GM18861 (cell line): ENCODE measurements around the gene EPHB6.

Experiments
- ATAC-seq: cut with Tn5 transposase; IDR thresholded peaks from one replicate; pipeline ENCODE4 v1.9.1; 2021; ENCODE audit not compliant: unreplicated experiment

EPHB6 gene

DNA sequence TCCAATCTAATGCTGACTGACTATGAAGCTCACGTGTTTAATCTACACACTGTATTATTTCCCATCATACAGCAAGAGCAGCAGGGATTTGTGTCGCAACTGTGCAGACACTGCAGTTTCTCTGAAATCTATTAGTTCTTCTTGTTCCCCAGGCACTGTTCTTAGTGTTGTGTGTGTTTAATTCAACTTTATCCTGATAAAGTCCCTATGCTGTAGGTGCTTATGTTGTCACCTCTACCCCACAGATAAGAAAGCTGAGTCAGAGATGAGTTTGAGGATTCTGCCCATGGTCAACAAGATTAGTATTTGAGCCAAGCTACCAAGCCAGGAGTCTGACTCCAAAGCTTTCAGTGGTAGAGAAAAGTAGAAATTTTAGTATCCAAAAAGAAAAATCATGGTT, 22.5 kb upstream of the EPHB6 start:
- no peak for ATAC-seq

DNA sequence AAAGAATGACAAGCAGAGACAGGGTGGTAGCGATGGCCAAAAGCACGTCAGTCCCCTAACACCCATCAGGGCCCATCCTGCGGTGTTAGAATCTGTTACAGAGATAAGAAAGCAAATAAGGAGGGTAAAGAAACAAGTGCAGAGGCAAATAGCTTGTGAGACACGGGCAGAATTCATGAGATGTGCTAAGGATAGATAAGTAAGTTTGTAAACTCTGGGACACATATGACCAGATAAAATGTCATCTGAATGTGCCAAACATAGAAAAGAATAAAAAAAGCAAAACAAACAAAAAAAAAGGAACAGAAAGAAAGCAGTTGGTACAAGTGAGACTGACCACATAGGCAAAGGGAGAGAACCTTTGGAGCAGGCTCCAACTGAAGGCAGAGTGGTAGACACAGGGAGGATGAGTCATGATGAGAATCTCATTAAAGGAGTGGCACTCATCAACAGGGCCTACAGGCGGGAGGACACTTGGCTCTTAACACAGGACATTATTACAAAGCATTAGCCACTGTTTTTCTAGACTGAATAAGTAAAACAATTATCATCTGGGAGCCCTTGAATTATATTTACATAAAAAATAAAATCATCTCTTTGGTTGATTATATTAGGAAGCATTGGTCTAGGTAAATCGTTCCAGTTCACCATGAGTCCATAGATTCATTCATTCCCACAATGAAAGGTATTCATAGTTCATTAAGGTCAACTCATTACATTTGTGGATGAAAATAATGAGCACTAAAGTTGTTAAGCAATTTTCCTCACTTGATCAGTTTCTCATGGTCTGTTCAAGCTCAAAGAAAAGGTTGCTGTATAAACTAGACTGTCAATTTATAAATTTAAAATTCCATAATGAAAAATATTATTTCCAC, 21.5 kb upstream of the EPHB6 start:
- ATAC-seq = peak; percentile 84

DNA sequence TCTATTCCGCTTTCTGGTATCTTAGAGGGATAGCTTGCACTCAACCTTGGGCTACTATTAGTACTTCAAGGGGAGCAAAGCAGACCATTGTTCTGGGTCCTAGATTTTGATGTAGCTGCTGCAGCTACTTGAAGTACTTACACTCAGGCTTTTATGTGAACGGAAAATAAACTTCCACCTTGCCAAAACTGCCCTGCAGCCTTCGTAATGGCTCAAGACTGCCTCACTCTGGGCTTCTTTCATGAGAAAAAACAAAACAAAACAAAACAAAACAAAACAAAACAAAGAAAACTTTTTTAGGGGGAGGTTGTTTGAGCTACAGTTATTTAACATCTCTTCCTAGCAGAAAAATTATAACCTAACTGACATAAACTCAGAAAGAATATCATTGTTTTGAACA, 19.4 kb upstream of the EPHB6 start:
- no peak for ATAC-seq

DNA sequence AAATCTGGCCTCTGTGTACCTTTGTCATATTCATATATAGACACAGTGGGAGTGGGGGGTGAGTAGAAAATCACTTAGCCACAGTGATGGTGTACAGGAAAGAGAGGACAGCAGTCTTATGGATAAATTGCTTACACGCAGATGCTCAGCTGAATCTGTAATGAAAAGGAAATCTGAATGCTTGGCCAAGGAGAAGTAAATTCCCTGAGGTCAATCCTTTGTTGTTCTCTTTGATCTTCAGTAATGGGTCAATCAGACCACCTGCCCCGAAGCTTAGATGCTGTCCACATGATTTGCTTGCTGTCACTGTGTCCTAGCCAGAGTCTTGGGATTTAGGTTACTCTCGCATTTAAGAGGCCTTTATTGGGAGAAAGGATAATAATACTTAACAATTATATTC, 18.4 kb upstream of the EPHB6 start:
- no peak for ATAC-seq

DNA sequence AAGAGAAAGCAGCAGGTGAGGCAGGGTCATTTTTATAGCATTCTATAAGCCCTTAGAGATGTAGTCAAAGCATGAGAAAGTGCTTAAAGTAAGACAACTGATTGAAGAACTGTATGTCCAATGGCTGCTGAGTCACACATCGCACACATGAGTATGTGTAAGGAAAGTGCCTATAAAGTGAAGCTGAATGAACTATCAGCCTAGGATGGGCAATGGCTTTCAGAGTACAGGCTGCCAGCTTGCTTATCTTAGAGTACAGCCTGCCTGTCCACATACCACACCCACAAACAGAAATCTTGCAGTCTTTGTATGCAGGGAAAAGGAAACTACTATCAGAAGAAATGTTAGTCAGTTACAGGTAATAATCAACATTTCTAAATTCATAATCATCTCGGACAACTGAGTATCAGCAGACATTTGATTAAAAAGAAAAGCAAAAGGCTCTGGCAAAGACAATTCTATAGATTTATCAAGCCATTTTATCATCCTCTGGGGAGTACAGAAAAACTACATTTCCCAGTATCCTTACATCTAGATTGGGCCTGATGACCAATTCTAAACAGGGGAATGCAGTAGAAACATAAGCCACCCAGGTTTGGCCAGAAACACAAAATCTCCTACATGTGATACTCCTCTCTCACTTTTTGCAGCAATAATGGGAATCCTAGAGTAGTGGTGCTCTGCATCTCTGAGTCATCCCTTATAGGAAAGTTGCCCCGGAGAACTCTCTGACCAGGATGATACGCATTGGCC, 16.2 kb upstream of the EPHB6 start:
- ATAC-seq = no peak

DNA sequence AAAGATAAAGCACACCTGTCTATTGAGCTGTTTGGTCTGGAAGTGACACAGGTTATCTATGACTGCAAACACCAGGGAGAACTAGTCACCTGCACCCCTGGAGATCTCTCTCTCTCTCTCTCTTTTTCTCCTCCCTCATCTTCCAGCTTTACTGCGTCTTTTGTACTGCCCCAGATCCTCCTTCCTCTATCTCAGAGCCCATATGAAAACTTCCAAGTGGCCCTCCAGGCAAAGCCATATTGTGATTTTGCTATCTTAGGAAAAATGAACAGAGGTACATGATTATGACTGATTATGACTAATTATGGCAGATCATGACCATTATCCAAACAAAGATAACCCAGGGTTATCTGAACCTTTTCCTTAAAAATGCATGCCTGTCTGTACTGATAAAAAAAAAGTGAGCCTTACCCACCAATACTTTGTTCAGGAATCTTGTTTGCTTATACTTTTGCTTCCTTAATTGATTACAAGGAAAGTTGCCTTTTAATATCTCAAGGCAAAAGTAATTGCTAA, 12.6 kb upstream of the EPHB6 start:
- no peak for ATAC-seq

DNA sequence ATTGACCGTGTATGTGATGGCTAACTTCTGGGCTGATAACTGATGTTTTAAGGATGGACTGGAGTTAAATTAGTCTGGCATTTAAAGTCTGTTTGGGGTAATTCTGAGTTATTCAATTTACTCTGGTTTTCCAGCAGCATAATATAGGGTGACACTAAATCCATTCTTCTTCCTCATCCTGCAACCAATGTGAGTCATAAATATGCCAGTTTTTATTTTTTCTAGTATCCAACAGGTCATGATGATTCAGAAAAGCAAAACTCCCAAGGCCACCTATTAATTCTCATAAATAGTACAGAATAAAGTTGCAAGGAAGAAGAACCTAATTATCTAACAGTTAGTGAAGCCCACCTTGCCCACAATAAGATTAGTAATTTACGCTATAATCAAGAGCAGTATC, 7.5 kb upstream of the EPHB6 start:
- no peak for ATAC-seq

DNA sequence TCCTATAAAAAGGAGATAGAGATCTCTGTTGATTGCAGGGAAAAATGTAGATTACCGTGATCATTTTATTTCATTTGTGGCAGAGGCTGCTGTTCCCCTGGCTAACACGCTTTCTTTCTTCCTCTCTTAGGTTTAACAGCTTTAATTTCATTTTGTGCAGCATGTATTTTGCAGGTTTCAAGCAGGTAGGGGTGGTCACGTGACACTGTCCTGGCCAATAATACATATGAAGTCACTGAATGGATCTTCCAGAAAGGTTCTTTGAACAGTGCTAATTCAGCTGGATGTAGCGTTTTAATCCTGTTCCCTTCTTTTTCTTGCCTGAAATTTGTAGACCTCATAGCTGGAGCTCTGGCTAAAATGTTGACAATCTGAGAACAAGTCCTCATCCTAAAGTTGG, 3.6 kb upstream of the EPHB6 start:
- no peak for ATAC-seq

DNA sequence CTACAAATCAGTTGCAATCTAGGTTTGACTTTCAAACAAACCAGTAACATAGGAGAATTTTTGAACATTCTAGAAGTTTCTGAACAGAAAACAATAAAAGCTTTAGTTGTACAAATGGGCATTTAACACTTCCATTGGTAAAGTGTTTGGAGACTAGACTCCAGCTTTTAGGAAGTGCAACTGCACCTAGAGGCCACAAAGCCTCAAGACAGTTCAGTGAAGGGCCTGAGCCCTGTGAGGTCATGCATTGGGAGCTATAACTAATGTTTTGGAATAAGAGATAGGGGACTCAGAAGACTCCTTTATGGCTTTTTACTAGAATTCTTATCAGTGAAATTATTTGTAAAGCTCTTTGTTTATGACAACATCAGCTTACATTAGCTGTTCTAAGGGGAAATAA, 3.0 kb upstream of the EPHB6 start:
- ATAC-seq = no peak

DNA sequence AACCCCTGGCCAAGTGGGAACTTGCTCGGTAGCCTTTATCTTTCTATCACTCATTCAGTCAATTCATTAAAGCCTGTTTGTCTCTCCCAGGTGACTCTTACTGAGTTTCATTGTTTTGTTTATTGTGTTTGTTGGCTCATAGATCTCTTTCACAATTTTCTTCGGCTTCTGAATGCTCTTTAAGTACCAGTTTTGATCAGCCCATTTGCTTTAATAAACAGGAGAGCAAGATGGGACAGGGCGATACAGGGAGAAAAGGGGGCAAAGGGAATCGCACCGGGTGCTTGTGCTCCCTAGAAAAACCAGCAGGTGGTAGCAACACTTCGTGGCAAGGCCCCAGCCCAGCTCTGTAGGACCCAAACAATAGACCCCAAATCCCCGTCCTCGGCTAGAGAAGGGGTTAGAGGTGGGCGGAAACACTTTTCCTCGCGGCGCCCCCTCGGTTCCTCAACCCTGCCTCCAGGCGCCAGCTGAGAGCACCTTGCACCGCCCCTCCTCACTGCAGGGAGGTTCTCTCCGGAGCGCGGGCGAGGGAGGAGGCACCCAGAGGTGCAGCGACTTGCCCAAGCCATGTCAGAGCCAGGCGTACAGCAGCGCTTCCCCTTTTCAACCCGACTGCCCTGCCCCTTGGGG, 1.0 kb upstream of the EPHB6 start:
- peak; percentile 83 for ATAC-seq

DNA sequence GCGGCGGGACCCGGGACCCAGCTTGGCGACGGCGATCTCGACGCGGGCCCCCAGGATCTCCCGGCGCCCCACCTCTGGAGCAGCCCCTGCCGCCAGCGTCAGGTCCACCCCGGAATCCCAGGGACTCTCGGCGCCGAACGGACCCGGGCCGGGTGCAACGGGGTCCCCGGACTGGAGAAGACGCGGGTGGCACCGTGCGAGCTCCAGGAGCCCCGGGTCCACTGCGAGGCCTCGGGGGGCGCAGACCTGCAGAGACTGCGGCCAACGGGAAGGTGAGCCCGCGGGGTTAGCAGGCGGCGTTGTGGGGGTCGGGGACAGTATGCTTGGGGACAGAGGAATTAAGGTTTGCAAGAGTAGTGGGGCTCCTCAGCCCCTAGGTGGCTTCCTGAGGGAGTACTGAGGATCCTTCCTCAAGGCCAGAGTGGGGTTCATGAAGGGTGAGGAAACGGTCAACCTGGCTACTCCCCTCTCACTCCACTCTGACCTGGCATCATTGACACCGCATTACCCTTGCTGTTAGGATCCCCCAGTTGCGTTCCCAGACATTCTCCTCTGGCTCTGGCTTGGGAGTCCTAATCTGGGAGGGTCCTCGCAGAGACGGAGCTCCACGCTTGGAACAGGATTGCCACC, 353 bp downstream of the EPHB6 start:
- ATAC-seq = no peak

DNA sequence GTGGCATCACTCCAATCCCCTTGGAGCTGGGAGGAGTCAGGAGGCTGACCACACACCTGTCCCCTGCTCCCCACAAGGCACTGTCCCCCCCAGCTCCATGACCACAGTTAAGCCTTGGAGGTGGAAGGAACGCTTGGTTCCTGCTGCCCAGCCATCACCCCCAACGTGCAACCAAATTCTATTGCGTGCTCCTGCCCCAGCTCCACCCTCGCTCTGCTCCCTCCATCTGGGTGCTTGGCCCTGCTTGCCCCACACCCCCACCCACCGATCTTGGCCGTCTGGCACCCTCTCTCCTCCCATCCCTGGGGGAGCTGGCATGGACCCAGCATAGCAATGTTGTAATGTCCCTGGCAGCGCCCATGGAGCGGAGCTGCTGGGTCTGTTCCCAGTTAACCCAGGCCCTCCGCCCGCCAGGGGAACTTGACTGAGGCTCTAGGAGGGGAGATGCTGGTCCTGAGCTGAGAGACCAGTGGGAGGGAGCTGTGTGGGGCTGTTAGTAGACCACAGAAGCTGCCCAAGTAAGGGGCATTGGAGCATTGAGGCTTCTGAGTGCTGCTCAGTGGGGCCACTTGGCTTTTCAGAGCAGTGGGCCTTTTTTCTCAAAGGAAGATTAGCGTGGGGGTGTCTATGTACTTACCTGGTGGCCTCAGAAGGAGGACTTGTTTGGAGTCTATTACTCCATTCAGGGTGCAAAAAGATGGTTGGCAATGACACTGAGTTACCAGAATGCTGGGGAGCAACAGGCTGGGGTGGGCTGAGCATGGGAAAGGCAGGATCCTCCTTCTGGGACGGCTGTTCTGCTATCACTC, 1.1 kb downstream of the EPHB6 start:
- no peak for ATAC-seq

DNA sequence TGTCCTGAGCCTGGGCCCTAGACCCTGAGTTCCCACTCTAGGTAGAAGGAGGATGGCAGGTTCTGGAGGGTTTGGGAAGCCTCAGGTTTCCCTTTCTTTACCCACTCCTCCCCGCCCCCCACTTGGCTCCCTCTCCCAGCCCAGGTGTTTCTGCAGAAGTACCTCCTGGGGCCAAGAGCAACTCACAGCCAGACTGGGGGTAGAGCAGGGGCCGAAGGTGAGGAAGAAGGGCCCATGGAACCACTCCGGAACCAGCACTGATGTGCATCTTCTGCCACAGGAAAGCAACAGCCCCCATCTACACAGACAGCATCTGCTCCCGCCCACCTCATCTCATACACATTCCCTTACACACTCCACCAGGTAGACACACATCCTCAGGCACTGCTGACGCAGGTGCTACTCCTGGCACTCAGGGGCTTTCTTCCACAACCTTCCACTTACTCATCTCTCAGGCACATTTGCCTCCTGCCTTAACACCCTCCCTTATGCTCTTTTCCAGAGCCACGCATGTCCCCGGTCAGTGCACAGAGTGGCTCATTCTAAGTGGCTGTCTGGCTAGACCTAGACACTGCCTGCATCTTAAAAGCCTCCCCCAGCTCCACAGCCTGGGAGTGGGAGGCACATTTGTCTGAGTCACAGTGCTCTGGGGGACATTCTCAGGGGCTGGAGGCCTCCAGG, 1.8 kb downstream of the EPHB6 start:
- ATAC-seq = no peak

DNA sequence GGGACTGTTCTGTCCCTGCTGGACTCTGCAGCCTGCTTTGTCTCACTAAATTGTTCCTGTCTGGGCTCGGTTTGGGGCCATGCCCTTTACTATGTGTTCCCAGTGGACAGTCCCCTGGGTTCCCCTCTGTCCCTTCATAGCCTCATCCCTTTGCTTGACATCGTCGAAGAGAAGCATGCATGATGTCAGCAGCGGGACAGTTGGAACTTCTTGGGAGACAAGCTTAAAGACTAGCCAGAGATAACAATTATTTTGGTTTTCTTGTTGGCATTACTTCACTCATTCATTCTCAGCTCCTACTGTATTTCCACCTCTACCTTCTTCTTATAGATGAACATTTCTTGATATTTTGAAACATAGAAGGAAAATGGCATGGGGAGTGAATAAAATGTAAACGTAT, 2.7 kb downstream of the EPHB6 start:
- no peak for ATAC-seq

DNA sequence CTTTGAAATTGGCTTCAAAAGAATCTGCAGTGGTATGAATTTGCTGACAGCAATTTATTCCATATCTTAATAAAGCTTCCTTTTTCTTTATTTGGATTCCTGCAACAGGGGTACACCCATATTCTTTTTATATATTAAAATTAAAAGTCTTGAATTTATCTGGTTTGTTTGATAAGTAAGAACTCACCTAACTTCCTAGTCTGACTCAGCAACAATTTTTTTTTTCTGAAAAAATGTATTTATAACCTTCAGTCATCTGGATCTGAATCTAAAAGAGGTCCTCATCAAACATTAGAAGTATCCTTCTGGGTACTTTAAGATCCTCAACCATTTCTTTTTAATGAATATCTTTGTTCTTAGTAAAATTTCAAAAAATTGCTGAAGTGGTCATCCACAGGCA, 4.5 kb downstream of the EPHB6 start:
- ATAC-seq = no peak

DNA sequence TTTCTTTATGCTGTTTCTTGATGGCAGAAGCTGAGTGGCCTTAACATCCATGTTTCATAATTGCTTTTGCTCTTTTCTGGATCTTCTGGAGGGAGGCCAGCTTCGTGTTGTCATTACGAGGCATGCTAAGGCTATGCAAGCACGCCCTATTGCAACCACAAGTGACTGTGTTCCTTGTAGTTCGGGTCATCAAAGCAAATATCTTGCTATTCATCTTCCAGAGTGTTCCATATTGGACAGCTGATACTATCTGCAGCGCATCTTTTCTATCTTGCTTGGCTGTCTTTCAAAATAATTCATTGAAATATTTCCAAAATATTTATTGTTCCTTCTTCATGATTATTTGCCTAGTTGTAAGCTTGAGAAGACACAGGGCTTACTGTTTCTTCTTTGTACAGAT, 5.0 kb downstream of the EPHB6 start:
- ATAC-seq = no peak

DNA sequence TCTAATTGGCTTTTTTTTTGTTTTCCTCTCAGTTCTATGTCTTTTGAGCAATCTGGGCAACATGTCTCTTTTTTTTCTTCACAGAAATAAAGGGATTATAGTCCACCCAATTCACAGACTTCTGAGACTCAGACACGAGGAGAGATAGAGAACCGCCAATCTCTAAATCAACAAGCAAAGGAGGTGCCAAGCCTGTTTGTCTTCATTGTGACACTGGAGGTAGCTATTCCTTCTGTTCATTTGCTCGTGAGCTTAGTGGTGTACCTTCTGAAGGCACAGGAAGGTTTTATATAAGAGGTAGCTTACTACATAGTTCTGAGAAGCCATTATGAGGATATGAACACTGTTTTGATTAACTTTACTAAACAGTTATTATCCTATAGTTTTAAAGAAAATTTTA, 6.1 kb downstream of the EPHB6 start:
- no peak for ATAC-seq

DNA sequence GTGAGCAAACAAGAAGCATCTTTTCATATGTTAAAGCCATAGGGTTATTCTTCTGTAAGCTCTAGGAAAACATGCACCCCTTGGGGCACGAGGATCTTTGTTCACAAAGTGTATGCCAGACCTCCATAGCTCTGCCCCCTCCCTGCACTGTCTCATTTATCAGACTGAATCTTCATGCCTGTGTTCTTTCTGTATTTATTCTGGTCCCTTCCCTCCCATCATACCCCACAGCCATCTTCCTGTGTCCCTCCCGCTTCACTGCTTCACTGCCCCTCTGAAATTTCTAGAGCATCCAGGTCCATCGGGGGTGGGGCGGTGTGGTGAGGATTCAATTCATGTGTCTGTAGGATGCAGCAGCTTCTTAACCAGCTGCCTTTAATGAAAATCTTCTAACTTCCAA, 7.5 kb downstream of the EPHB6 start:
- no peak for ATAC-seq

DNA sequence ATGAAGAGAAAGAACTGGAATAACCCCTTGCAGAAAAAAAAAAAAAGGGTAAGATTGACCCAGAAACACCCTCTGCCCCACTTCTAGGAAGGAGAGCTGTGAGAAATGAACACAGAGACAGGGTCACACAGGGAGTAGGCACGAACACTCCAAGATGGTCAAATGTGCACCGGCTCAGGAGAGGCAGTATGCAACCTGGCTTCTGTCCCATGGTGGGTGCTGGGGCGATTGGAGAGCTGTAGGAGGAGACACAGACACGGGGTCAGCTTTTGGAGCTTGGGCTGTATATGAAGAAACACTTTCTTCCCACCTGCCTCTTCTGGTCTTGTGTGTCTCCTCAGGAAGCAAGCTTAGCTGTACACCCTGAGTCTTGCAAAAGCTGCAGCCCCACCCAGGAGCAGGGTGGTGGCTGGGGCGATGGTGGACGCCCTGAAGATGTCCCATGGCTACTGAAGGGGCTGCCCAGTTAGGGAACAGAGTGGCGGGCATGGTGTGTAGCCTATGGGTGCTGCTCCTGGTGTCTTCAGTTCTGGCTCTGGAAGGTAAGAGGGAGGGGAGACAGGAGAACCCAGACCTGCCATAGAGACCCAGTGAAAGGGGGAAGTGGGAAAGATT, 8.0 kb downstream of the EPHB6 start:
- no peak for ATAC-seq
